HEK293 (cell line): ENCODE measurements around the gene FOSL1.
A peak's percentile ranks its signal among the peaks of the same experiment; 100 is the strongest.

Source experiments
- FEZF1 ChIP-seq: fragments of 450-650 bp; formaldehyde crosslinking; IDR thresholded peaks from 2 replicates; pipeline ENCODE4 v1.5.1; 2016; ENCODE audit warnings: missing biosample characterization, missing genetic modification characterization
- GLI4 ChIP-seq: fragments of 450-650 bp; formaldehyde crosslinking; IDR thresholded peaks from 2 replicates; pipeline ENCODE4 v1.5.1; 2016; ENCODE audit warnings: missing biosample characterization, missing genetic modification characterization
- MYNN ChIP-seq: fragments of 450-650 bp; formaldehyde crosslinking; IDR thresholded peaks from 2 replicates; pipeline ENCODE4 v1.5.1; 2016; ENCODE audit warnings: missing biosample characterization, missing genetic modification characterization, borderline replicate concordance
- OVOL3 ChIP-seq: fragments of 450-650 bp; formaldehyde crosslinking; IDR thresholded peaks from 2 replicates; pipeline ENCODE4 v1.5.1; 2016; ENCODE audit warnings: missing biosample characterization, missing genetic modification characterization
- PRDM4 ChIP-seq: fragments of 450-650 bp; formaldehyde crosslinking; IDR thresholded peaks from 2 replicates; pipeline ENCODE4 v1.5.1; 2017; ENCODE audit warnings: missing biosample characterization, missing genetic modification characterization
- SETDB1 ChIP-seq: IDR thresholded peaks from one replicate; pipeline ENCODE4 v1.6.1; 2017; ENCODE audit warnings: mild to moderate bottlenecking, low read length, moderate library complexity, mixed read lengths; ENCODE audit not compliant: insufficient read length
- ZBTB11 ChIP-seq: fragments of 450-650 bp; formaldehyde crosslinking; conservative IDR thresholded peaks from 2 replicates; pipeline ENCODE4 v1.5.1; 2016; ENCODE audit warnings: low read depth, missing biosample characterization, missing genetic modification characterization
- ZNF132 ChIP-seq: fragments of 450-650 bp; formaldehyde crosslinking; IDR thresholded peaks from 2 replicates; pipeline ENCODE4 v1.5.1; 2017; ENCODE audit warnings: missing biosample characterization, missing genetic modification characterization, borderline replicate concordance
- ZNF133 ChIP-seq: fragments of 450-650 bp; formaldehyde crosslinking; IDR thresholded peaks from 2 replicates; pipeline ENCODE4 v1.5.1; 2016; ENCODE audit warnings: missing biosample characterization, missing genetic modification characterization
- ZNF18 ChIP-seq: fragments of 450-650 bp; formaldehyde crosslinking; IDR thresholded peaks from 2 replicates; pipeline ENCODE4 v1.5.1; 2016; ENCODE audit warnings: missing biosample characterization, missing genetic modification characterization
- ZNF324 ChIP-seq: fragments of 450-650 bp; formaldehyde crosslinking; IDR thresholded peaks from 2 replicates; pipeline ENCODE4 v1.5.1; 2016; ENCODE audit warnings: missing biosample characterization, missing genetic modification characterization
- ZNF335 ChIP-seq: fragments of 450-650 bp; formaldehyde crosslinking; conservative IDR thresholded peaks from 2 replicates; pipeline ENCODE4 v1.5.1; 2016; ENCODE audit warnings: missing biosample characterization, missing genetic modification characterization
- ZNF366 ChIP-seq: fragments of 450-650 bp; formaldehyde crosslinking; conservative IDR thresholded peaks from 2 replicates; pipeline ENCODE4 v1.5.1; 2016; ENCODE audit warnings: missing biosample characterization, missing genetic modification characterization
- ZNF426 ChIP-seq: fragments of 450-650 bp; formaldehyde crosslinking; IDR thresholded peaks from 2 replicates; pipeline ENCODE4 v1.5.1; 2017; ENCODE audit warnings: missing biosample characterization, missing genetic modification characterization, mild to moderate bottlenecking, inconsistent platforms, moderate library complexity
- ZNF510 ChIP-seq: fragments of 450-650 bp; formaldehyde crosslinking; IDR thresholded peaks from 2 replicates; pipeline ENCODE4 v1.5.1; 2018; ENCODE audit warnings: mild to moderate bottlenecking, missing genetic modification characterization, missing biosample characterization; ENCODE audit not compliant: insufficient replicate concordance
- ZNF548 ChIP-seq: fragments of 450-650 bp; formaldehyde crosslinking; IDR thresholded peaks from 2 replicates; pipeline ENCODE4 v1.5.1; 2016; ENCODE audit warnings: missing biosample characterization, missing genetic modification characterization
- ZNF555 ChIP-seq: fragments of 450-650 bp; formaldehyde crosslinking; conservative IDR thresholded peaks from 2 replicates; pipeline ENCODE4 v1.5.1; 2017; ENCODE audit warnings: missing biosample characterization, mild to moderate bottlenecking, missing genetic modification characterization, inconsistent platforms
- ZNF596 ChIP-seq: fragments of 450-650 bp; IDR thresholded peaks from 2 replicates; pipeline ENCODE4 v1.5.0; 2018; ENCODE audit warnings: missing biosample characterization, mild to moderate bottlenecking, missing genetic modification characterization, moderate library complexity
- ZNF707 ChIP-seq: fragments of 450-650 bp; formaldehyde crosslinking; IDR thresholded peaks from 2 replicates; pipeline ENCODE4 v1.5.1; 2016; ENCODE audit warnings: missing biosample characterization, missing genetic modification characterization
- TF ChIP-seq, protein P1 (sequence below): fragments of 450-650 bp; formaldehyde crosslinking; IDR thresholded peaks from 2 replicates; pipeline ENCODE4; 2016; ENCODE audit warnings: missing biosample characterization, missing genetic modification characterization
- TF ChIP-seq, protein P2 (sequence below): fragments of 450-650 bp; formaldehyde crosslinking; IDR thresholded peaks from 2 replicates; pipeline ENCODE4 v1.5.1; 2016; ENCODE audit warnings: missing biosample characterization, missing genetic modification characterization
- TF ChIP-seq, protein P3 (sequence below): fragments of 450-650 bp; formaldehyde crosslinking; IDR thresholded peaks from 2 replicates; pipeline ENCODE4 v1.5.1; 2016; ENCODE audit warnings: missing biosample characterization, missing genetic modification characterization
- TF ChIP-seq, protein P4 (sequence below): fragments of 450-650 bp; formaldehyde crosslinking; IDR thresholded peaks from 2 replicates; pipeline ENCODE4 v1.5.1; 2016; ENCODE audit warnings: missing biosample characterization, missing genetic modification characterization
- TF ChIP-seq, protein P5 (sequence below): fragments of 450-650 bp; formaldehyde crosslinking; IDR thresholded peaks from 2 replicates; pipeline ENCODE4 v1.5.1; 2016; ENCODE audit warnings: missing biosample characterization, missing genetic modification characterization

Gene FOSL1

GRCh38 chr11:65911682-65912568 lies 11.7 kb upstream of the FOSL1 start (continued):
- TF ChIP-seq PRDM4 (no peak), SETDB1 (no peak), ZNF18 (no peak), GLI4 (no peak), ZBTB11 (no peak), FEZF1 (tag by site-specific recombination) (no peak), ZNF335 (tag by site-specific recombination) (peak; percentile 31), ZNF366 (peak; percentile 59), ZNF426 (tag by site-specific recombination) (no peak), ZNF510 (no peak), ZNF324 (no peak; the same call in 1 of the 2 replicates), ZNF132 (no peak), ZNF707 (tag by site-specific recombination) (no peak), OVOL3 (tag by site-specific recombination) (no peak), ZNF596 (tag by site-specific recombination) (no peak), ZNF548 (tag by site-specific recombination) (no peak), ZNF133 (no peak), ZNF555 (tag by site-specific recombination) (no peak), MYNN (no peak)
- TF ChIP-seq, protein P1, sequence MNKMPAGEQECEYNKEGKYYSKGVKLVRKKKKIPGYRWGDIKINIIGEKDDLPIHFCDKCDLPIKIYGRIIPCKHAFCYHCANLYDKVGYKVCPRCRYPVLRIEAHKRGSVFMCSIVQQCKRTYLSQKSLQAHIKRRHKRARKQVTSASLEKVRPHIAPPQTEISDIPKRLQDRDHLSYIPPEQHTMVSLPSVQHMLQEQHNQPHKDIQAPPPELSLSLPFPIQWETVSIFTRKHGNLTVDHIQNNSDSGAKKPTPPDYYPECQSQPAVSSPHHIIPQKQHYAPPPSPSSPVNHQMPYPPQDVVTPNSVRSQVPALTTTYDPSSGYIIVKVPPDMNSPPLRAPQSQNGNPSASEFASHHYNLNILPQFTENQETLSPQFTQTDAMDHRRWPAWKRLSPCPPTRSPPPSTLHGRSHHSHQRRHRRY (tag by site-specific recombination), result no peak
- TF ChIP-seq, protein P2, sequence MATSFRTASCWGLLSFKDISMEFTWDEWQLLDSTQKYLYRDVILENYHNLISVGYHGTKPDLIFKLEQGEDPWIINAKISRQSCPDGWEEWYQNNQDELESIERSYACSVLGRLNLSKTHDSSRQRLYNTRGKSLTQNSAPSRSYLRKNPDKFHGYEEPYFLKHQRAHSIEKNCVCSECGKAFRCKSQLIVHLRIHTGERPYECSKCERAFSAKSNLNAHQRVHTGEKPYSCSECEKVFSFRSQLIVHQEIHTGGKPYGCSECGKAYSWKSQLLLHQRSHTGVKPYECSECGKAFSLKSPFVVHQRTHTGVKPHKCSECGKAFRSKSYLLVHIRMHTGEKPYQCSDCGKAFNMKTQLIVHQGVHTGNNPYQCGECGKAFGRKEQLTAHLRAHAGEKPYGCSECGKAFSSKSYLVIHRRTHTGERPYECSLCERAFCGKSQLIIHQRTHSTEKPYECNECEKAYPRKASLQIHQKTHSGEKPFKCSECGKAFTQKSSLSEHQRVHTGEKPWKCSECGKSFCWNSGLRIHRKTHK (tag by site-specific recombination), result no peak
- TF ChIP-seq, protein P3, sequence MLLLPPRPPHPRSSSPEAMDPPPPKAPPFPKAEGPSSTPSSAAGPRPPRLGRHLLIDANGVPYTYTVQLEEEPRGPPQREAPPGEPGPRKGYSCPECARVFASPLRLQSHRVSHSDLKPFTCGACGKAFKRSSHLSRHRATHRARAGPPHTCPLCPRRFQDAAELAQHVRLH, result no peak
- TF ChIP-seq, protein P4, sequence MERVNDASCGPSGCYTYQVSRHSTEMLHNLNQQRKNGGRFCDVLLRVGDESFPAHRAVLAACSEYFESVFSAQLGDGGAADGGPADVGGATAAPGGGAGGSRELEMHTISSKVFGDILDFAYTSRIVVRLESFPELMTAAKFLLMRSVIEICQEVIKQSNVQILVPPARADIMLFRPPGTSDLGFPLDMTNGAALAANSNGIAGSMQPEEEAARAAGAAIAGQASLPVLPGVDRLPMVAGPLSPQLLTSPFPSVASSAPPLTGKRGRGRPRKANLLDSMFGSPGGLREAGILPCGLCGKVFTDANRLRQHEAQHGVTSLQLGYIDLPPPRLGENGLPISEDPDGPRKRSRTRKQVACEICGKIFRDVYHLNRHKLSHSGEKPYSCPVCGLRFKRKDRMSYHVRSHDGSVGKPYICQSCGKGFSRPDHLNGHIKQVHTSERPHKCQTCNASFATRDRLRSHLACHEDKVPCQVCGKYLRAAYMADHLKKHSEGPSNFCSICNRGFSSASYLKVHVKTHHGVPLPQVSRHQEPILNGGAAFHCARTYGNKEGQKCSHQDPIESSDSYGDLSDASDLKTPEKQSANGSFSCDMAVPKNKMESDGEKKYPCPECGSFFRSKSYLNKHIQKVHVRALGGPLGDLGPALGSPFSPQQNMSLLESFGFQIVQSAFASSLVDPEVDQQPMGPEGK, result 0 out of 2 replicates have a peak, but pooled peaks have one; percentile 22
- TF ChIP-seq, protein P5, sequence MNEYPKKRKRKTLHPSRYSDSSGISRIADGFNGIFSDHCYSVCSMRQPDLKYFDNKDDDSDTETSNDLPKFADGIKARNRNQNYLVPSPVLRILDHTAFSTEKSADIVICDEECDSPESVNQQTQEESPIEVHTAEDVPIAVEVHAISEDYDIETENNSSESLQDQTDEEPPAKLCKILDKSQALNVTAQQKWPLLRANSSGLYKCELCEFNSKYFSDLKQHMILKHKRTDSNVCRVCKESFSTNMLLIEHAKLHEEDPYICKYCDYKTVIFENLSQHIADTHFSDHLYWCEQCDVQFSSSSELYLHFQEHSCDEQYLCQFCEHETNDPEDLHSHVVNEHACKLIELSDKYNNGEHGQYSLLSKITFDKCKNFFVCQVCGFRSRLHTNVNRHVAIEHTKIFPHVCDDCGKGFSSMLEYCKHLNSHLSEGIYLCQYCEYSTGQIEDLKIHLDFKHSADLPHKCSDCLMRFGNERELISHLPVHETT (tag by site-specific recombination), result no peak
